ENCODE data around the gene TSC2. TPM values are rescaled to one million over a fixed set of nuclear protein-coding genes. Genes with fewer than 3 reads are reported as not detected.
A peak's percentile ranks its signal among the peaks of the same experiment; 100 is the strongest.
"Not testable (repeated sequence)": the region's sequence is repeated elsewhere in the genome, so short reads cannot be mapped to it uniquely, and the experiment has no call there.

Gene TSC2
- total and polyA plus RNA-seq, 2 of the 13 experiments (the other 11 are each of a cell fraction or from before 2014, with no cell fraction given), result 19.6 to 40.4 TPM

- Histone ChIP-seq H3K27ac (ENCODE audit: extremely low read length, insufficient read depth, low read length) (peak overlapping the region; percentile 24), H3K4me2 (ENCODE audit: low read depth, low read length) (peak overlapping the region; percentile 27; the same call in 1 of the 2 replicates), H4K20me1 (ENCODE audit: insufficient read depth, low read length) (peaks cover 13% of the 10 kb centered on the region; the same call in 1 of the 2 replicates), H3K79me2 (ENCODE audit: insufficient read depth, low read length) (peaks cover 34% of the 10 kb centered on the region), H3K4me1 (ENCODE audit: insufficient read depth, low read length) (peaks cover 72% of the 10 kb centered on the region)
- POLR2A ChIA-PET, result interaction anchor here (0.6 to 1.8 kb wide), 10 partner anchors 21 to 144 kb away, joined by 3 to 7 read pairs (median 4); partner anchors contain the start of genes NTHL1, RPS2, TRAF7 and TSC2
- CTCF ChIA-PET (ENCODE audit: low intra/inter-chr PET ratio, low total read pairs); H3K4me3 ChIP-seq (replicated peaks in 1 of 3; ENCODE audit: insufficient read depth in 1 of 3, low read depth in 2 of 3, low read length in 3 of 3); intact Hi-C loops (cut with micrococcal nuclease; ENCODE audit: unreplicated experiment); H2AFZ ChIP-seq (ENCODE audit: low read length); BruUV-seq (replicated peaks); ATAC-seq; DNase-seq (ENCODE audit: low spot score); H3K9me3 ChIP-seq (ENCODE audit: low read length); FAIRE-seq; H3K27me3 ChIP-seq (ENCODE audit: control insufficient read depth in 1 of 2, insufficient read depth in 2 of 2, low read length in 2 of 2); H3K36me3 ChIP-seq (replicated peaks in 1 of 2; ENCODE audit: control insufficient read depth in 1 of 2, insufficient read depth in 2 of 2, low read length in 2 of 2); H3K9ac ChIP-seq (ENCODE audit: insufficient read depth, low read depth, low read length); in situ Hi-C loops (cut with HindIII; ENCODE audit: extremely low pct_ligation_motif_present, low pct_unique_long_range_greater_than_20kb); TF ChIP-seq CREB1 (IDR thresholded peaks at IDR 0.05): not testable (repeated sequence)
- WGBS (ENCODE audit: low lambda C conversion rate), result 37% methylated on average over 9 of the region's 9 CpGs
- TF ChIP-seq ZNF362 (CRISPR knock-in tag; IDR thresholded peaks at IDR 0.05; ENCODE audit: borderline replicate concordance) (peak; percentile 71; the same call in 1 of the 2 replicates), ZNF121 (CRISPR knock-in tag; IDR thresholded peaks at IDR 0.05) (peak; percentile 69), THAP11 (CRISPR knock-in tag; IDR thresholded peaks at IDR 0.05) (peak; percentile 16; the same call in 1 of the 2 replicates), CEBPB (IDR thresholded peaks at IDR 0.05; ENCODE audit: borderline replicate concordance, low read depth, low read length) (peak; percentile 61; the same call in 1 of the 2 replicates), ZNF574 (CRISPR knock-in tag; IDR thresholded peaks at IDR 0.05) (peak; percentile 44; the same call in 1 of the 2 replicates), CREB1 (CRISPR knock-in tag; IDR thresholded peaks at IDR 0.05) (peak; percentile 35; the same call in 1 of the 2 replicates), TEAD3 (CRISPR knock-in tag; optimal IDR thresholded peaks at IDR 0.05; ENCODE audit: borderline replicate concordance) (peak; percentile 72), ZNF18 (CRISPR knock-in tag; IDR thresholded peaks at IDR 0.05; ENCODE audit: insufficient replicate concordance) (peak; percentile 99), CEBPG (CRISPR knock-in tag; IDR thresholded peaks at IDR 0.05) (peak; percentile 71), DMAP1 (CRISPR knock-in tag; IDR thresholded peaks at IDR 0.05) (0 out of 2 replicates have a peak, but pooled peaks have one; percentile 40)
Measured at GRCh38 chr16:2011726-2012125, 36.1 kb upstream of the TSC2 start.
